ENCODE measurements around the gene LY6G6C. TPM values are rescaled to one million over a fixed set of nuclear protein-coding genes. Genes with fewer than 3 reads are reported as not detected.
A peak's percentile ranks its signal among the peaks of the same experiment; 100 is the strongest.

LY6G6C gene
- total RNA-seq, 1 donor: not detected

GRCh38 chr6:31732029-31732428 is 10.5 kb upstream of the LY6G6C start:
- H3K4me3 ChIP-seq (ENCODE audit: low read depth, low read length): no peak overlapping the region
- DNase-seq (ENCODE audit: low read depth): no peak

GRCh38 chr6:31730631-31731086 is 9.1 kb upstream of the LY6G6C start:
- TF ChIP-seq, protein P1, sequence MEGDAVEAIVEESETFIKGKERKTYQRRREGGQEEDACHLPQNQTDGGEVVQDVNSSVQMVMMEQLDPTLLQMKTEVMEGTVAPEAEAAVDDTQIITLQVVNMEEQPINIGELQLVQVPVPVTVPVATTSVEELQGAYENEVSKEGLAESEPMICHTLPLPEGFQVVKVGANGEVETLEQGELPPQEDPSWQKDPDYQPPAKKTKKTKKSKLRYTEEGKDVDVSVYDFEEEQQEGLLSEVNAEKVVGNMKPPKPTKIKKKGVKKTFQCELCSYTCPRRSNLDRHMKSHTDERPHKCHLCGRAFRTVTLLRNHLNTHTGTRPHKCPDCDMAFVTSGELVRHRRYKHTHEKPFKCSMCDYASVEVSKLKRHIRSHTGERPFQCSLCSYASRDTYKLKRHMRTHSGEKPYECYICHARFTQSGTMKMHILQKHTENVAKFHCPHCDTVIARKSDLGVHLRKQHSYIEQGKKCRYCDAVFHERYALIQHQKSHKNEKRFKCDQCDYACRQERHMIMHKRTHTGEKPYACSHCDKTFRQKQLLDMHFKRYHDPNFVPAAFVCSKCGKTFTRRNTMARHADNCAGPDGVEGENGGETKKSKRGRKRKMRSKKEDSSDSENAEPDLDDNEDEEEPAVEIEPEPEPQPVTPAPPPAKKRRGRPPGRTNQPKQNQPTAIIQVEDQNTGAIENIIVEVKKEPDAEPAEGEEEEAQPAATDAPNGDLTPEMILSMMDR (IDR thresholded peaks at IDR 0.05; ENCODE audit: insufficient read depth, low read depth, low read length): no peak
- DNase-seq (ENCODE audit: low read depth): no peak

More at GRCh38 chr6:31732029-31732428, 10.5 kb upstream of the LY6G6C start:
- TF ChIP-seq, protein P1 (IDR thresholded peaks at IDR 0.05; ENCODE audit: insufficient read depth, low read depth, low read length): no peak

GRCh38 chr6:31729979-31730630 is 8.6 kb upstream of the LY6G6C start:
- H3K4me3 ChIP-seq (ENCODE audit: low read depth, low read length): peak overlapping the region; percentile 93
- TF ChIP-seq, protein P1 (IDR thresholded peaks at IDR 0.05; ENCODE audit: insufficient read depth, low read depth, low read length): no peak
- peak; percentile 92 for DNase-seq (ENCODE audit: low read depth)

More at GRCh38 chr6:31730631-31731086, 9.1 kb upstream of the LY6G6C start:
- H3K4me3 ChIP-seq (ENCODE audit: low read depth, low read length): peak overlapping the region; percentile 93

DNA sequence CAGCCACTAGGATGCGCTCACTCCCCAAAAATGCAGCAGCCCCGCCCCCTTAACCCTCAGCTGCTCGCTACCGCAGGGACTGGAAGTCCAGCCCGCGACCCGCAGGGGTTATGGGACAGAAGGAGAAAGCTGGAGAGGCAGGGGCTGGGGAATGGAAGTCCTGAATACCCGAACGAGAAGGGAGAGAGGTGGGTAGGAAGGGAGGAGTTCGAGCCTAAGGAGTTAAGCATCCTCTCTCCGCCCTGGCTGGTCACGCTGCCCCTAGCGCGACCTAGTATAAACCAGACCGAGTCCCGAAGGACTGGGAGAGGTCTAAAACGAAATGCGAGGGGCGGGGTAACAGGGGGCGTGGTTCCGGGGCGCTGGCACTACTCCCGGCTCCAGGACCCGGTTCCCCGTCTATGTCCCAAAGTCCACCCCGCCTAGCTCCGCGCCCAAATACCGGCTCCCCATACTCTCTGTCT is 8.0 kb upstream of the LY6G6C start:
- DNase-seq (ENCODE audit: low read depth): peak; percentile 90
- H3K4me3 ChIP-seq (ENCODE audit: low read depth, low read length): peak overlapping the region; percentile 93
- TF ChIP-seq, protein P1 (IDR thresholded peaks at IDR 0.05; ENCODE audit: insufficient read depth, low read depth, low read length): peak; percentile 66

DNA sequence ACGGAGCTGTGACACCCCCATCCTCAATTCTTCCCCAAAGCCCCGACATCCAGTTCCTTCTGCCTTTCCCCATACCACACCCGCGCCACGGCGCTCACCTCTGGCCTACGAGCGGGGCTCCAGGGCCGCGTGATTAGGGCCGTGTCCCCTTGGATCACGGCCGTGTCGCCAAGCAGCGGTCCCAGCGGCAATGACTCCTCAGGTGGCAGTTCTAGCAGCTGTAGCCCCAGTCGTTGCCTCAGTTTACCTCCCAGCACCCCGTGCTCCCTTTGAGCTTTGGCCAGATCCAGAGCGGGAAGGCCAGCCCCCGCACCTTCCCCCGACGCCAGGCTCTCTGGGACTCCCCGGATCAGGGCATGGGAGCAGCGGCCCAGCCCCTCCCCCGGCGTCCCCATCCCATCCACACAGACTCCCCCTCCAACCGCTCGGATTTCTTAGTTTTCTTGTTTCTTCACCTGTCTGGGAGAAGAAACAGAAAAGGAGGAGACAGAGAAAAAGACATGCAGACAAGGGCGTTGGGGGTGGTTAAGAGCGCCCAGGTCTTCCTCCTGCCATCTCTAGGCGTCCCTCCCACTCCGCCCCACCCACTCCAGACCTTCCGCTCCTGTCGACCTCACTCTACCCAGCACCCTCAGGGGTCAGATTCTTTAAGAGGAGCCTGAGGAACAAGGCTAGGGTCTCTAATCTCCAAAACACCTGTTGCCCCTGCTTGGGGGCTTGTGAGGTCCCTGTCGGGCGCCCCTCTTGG is 7.4 kb upstream of the LY6G6C start, which contains the start of gene DDAH2:
Gene DDAH2, minus strand, starts transcription at position 533 of the 748 bp plus-strand sequence. Its CDS starts 138 bp downstream, at position 395.
- H3K4me3 ChIP-seq (ENCODE audit: low read depth, low read length): peak within 1 kb of the TSS; percentile 93
- TF ChIP-seq, protein P1 (IDR thresholded peaks at IDR 0.05; ENCODE audit: insufficient read depth, low read depth, low read length): no peak
- DNase-seq (ENCODE audit: low read depth): no peak

GRCh38 chr6:31727717-31728671 is 6.4 kb upstream of the LY6G6C start:
- DNase-seq (ENCODE audit: low read depth): no peak
- TF ChIP-seq, protein P1 (IDR thresholded peaks at IDR 0.05; ENCODE audit: insufficient read depth, low read depth, low read length): no peak
- H3K4me3 ChIP-seq (ENCODE audit: low read depth, low read length): peak overlapping the region; percentile 93

All from fibroblast of villous mesenchyme (primary cell).